GM19468 (cell line): ENCODE measurements around the gene FAM83G.

ENCODE experiments used
- ATAC-seq: cut with Tn5 transposase; IDR thresholded peaks from one replicate; pipeline ENCODE4 v1.9.1; 2021; ENCODE audit warnings: mild to moderate bottlenecking, moderate library complexity, moderate number of reproducible peaks; ENCODE audit not compliant: unreplicated experiment; ENCODE audit errors: extremely low read depth

The FAM83G gene

DNA sequence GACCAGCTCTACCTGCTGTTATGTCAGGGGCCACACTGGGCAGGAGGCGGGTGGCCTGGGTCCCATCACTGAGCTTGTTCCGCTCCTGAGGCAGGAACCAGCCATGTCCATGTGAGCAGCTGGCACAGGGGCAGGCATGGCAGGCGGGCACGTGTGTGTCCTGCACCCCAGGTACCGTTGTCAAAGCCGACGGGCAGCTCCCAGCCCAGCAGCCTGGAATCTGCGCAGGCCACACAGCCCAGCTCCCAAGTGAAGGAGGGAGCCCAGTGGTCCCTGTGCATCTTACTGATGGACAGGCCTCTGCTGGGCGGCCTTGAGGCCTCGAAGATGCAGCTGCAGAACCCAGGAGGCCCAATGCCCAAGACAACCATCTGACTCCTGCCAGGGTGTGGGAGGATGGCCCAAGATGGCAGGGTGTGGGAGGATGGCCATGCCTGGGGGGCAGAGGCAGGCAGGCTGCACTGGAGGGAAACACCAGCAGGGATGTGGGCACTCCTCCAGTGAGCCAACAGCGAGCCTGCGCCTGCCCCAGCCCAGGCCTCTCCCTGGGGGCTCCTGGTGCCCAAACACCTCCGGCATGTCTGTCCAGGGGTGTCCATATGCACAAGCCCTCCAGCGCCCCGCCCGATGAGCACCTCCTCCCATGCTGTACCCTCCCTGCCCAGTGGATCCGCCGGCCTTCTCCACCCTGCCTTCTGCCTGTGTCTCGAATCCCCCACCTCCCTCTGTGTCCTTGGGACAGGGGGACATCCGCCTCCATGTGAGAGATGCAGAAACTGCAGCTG is 12.8 kb downstream of the FAM83G start:
- ATAC-seq = no peak

DNA sequence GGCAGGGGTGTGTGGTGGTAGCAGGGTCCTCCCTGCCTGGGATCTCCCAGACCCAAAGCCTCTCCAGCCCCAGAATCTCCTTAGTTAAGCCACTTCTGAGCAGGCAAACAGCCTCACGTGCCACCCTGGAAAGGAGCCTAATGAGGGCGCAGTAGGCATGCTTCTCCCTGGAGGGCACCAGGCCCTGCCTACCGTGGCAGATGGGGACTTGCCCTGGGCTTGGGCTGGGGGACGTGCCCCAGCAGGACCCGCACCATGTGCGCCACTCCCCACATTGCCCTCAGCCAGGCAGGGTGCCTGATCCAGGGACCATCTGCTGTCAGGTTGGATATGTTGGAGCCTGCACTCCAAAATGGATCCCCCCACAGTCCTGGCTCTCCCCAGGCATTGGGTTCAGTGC is 14.2 kb downstream of the FAM83G start:
- ATAC-seq = no peak

DNA sequence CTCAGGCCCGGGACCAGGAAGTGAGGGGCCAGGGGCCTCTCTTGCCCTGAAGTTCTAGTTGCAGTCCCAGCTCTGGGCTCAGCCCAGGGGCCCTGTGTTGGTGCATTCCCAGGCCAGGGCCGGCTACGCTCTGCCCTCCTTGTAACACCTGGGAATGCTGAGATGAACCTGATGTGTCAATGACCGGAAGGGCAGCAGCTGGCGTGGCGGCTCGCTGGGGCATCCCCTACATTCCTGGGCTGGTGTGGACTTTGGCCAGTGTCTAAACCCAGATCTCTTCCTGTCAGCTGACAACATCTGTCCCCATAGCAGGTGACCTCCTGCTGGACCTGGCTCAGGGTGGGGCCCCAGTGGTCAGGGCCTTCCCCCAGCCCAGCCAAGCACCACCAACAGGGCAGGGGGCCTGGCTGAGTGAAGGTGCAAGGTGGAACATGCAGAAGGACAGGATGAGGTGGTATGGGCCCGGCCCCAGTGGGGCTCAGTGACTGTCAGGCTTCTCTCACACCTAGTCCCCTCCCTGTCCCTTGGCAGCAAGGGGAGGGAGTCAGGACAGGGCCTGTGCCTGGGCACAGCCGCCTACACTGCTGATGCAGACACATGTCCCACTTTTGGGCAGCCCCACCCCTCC is 15.9 kb downstream of the FAM83G start:
- ATAC-seq = no peak

DNA sequence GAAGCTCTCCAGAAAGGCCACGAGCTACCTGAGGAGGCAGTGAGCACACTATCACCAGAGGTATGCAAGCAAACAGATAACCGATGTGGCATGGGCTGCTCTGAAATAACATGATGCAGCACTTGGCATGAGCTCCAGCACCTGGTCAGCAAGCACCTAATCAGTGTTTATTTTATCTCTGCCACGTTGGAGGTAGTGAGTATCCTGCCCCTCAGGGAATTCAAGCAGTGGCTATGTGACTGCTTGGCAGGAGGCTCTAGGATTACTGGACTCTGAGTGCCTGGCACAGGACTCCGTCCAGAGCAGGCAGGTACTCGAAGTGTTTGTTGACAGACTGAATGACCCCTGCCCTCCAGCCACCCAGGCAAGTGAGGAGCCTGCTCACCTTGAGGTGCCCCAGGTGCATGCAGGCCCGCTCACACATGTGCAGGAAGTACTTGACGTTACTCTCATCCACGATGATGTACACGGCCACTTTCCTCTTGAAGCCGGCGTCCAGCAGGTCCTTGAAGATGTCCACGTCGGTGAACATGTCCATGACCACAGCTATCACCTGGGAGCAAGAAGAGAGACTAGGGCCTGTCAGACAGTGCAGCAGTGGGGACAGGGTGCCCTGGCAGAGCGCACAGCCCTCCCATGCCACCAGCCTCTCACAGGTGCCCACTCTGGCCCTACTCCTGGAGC is 16.6 kb downstream of the FAM83G start:
- ATAC-seq = no peak

DNA sequence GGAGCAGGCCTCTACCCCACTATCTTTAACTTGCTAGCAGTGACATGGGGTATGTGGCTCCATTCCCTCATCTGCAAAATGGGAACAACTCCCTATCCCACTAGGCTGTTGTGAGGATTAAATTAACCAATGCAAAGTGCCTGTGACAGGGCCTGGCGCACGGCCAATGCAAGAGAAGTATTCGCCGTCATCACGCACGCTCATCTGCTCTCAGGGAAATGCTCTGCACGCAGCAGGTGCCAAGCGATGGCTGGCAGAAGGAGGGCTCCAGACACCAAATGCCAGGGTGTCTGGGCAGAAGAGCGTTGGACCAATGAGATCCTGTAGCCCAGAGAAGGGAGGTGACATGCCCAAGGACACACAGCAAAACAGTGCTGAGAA is 17.3 kb downstream of the FAM83G start:
- ATAC-seq = no peak

DNA sequence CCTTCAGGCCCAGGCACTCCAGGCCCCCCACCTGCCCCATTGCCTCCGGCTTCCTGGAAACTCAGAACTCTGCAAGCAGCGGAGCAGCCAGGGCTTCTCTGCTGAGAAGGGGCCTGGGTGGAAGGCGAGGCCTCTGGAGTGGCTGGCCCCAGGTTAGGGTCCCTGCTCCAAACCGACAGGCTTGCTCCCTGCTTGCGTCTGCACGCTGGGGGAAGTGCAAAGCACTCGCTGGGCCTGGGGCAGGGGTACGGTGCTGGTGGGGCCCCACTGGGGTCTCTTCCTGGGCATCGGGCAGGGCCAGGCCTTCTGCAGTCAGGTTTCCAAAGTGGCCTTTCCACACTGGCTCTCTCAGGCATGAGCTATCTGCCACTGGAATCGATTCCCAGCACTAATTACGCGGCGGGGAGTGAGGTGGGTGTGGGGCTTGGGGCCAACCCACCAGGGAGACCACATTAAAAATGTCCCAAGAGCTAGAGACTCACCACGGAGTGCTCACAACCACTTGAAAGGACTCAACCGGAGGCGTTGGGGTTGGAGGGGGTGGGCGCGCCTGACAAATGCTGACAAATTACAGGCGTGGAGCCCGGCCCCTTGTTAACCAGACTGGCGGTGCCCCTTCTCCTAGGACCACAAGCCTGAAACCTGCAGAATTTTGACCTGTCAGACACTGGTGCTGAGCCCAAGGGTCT is 17.9 kb downstream of the FAM83G start:
- no peak for ATAC-seq

DNA sequence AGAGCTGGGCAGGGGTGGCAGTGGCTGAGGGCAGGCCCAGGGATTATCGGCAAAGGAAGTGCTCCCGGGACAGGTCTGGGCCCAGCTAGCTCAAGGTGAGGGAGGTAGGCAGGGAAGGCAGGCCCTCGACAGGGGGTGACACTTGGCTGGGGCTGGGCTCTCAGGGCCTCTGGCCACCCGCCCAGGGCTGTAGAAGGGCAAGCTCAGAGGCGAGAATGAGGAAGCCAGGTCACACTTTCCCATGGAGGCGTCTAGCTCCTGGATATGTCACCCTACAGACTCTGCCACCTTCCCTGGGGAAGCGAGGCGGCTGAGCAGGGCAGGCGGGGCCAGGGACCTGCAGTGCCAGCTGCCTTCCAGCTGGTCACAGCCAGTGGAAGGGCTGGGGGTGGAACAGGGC is 19.1 kb downstream of the FAM83G start:
- no peak for ATAC-seq

DNA sequence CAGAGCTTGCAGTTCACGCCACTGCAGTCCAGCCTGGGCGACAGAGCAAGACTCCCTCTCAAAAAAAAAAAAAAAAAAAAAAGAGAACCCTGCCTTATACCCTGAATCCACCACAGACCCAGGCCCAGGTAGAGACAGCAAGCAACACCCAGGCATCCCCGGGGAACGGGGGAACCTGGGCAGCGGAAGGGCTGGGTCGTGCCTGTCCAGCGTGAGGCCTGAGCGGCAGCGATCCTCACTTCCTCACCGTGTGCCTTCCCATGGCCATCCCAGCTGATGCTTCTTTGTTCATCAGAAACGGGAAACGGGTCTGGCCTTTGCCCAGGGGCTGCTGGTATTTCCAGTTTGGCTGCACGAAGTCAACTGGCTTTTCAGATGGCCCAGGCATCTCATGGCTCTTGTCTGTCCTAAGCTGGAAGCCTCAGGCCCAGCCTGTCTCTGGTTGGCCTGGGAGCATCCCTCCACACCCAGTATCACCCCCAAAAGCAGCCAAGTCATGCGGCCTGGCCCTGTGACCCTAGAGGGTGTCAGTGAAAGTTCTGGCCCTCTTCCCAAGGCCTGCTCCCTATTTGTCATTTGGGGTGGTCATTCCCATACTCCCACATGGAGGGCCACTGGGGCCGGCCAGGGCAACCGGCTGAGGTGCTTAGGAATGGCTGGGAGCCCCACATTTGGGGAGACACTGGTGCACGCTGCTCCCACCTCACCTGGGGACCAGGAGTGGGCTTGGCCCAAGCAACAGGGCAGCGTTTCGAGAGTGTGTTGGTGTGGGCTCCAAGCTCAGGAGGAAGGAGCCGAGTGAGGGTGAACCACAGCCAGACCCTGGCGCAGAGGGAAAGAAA is 20.1 kb downstream of the FAM83G start:
- ATAC-seq = no peak

DNA sequence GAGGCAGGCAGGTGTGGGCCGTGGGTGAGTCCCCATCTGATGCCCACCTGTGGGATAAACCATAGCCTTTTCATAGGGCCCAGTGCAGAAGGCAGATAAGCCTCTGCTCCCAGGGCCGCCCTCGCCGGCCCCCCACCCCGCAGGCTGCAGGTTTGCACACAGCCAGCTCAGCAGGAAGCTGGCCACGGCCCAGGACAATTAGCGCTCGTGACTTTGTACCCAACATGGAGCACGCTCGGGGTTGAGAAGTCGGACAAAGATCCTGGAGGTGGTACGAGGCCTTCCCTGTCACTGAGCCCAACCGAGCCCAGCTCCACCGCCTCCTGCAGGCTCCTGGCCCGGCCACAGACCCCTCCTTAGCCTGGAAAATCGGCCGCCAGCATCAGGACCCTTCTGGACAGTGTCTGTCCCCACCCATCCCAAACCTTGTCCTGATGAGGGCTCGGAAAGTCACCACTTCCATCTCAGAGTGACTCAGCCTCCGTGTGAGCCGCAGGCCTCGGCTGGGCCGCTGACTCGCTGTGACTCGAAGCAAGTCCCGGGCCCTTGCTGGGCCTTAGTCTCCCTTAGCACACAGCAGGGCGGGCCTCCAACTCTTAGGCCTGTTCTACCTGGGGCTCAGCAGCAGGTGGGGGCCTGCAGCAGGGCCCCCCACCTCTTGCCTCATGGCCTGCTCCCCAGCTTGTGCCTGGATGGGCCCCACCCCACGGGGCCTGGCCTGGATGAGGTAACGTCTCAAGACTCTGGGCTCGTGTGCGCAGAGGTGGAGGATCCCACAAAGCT is 22.7 kb downstream of the FAM83G start:
- ATAC-seq = no peak

DNA sequence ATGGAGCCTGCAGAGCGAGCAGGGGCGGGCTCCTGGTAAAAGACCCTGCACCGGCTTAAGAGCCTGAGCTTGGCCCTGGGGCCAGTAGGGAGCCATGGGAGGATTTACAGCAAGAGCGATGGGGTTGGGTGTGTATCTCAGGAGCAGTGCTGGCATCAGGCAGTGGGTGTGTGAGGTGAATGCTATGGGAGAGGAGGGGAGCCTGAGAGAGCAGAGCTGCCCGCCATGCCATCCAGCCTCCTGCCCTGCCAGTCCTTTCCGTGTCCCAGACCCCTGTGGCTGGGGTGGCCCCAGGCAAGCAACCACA is 23.3 kb downstream of the FAM83G start:
- ATAC-seq = no peak

DNA sequence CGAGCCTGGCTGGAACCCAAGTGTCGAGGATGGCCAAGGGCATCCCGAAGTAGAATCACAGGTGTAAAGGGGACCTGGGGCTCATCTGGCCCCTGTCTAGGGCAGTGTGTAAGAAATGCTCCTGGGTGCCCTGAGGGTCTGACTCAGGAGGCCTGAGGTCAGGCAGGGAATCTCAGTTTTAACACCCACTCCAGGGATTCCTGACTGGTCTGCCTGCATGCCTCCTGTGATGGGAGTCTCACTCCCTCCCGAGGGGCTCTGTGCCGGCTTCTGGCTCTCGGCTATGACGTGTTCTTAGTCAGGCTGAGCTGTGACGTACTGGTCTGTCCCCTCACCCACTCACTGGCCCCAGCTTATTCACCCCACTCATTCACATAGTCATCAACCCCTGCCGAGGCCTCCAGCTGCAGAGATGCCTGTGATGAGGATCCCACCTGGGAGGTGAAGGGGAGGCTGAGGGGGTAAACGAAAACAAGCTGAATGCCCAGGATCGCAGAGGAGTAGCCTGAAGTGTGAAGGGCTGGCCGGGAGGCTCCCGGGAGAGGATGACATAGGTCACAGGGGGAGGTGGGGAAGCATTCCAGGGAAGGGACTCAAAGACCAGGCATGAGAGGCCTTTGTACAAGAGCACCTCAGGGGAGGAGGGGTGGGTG is 23.8 kb downstream of the FAM83G start:
- no peak for ATAC-seq

DNA sequence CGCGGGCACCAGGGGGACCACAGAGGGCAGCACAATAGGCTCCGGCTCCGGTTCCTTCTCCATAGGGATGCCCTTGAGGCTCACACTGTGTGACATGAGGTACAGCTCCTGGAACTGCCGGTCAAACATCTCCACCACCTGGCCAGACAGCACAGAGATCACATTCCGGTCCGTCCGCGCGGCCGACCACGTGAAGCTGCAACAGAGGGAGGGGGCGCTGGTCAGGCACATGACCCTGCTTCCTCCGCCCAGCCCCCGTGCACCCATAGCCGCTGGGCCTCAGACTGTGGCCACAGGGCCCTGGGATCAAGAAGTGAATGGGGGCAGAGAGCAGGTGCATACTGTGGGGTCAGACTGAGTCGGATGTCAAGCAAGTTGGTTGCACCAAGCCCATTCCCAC is 25.9 kb downstream of the FAM83G start:
- ATAC-seq = no peak

DNA sequence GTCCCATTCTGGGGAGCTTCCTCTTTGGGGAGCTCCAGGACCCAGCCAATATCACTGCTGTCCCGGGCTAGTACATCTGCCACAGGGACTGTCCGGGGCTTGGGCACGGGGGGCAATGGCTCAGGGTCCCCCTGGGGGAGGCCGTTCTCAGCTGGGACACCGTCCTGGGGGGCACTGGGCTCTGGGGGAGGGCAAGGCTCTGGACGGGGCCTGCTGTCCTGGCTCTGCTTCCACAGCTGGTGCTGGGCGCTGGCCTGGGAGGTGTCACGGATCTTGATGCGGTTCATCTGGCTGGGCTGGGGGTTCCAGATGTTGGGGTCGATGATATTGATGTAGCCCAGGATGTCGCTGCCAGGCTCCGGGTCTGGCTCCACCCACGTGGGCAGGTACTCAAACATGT is 26.5 kb downstream of the FAM83G start:
- no peak for ATAC-seq

DNA sequence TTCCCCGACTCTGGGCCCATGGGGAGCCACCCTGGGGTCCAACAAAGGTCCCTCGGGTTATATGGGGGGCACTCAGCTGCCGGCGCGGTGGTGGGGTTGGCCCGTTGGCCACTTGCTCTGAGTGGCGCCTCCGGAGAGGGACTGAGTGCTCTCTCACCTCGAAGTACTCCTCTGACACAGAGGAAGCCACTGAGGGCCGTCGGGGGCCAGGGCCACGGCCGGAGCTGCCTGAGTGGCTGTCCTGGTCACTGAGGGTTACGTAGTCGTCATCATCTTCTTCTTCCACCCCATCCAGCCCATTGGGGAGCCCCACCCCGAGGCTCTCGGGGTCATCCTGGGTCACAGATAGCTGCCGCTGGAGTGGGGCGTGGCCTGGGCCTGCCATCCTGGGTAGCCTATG is 26.9 kb downstream of the FAM83G start:
- no peak for ATAC-seq

DNA sequence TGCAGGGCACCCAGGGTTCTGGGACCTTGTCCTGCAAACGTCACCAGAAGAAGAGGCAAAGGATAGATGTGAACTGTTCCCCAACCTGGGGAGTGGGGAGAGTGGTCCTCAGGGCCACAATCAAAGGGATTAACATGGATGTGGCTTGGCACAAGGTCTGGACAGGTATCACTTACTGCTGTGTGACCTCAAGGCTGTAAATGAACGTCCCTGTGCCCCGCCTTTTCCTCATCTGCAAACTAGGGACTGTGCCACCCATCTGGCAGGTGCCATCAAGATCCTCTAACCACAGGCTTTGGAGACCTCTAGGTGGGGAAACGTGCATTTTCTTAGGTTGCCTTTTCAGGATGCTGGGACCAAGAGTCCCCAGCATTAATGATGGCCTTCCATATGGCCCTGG is 27.5 kb downstream of the FAM83G start:
- no peak for ATAC-seq

DNA sequence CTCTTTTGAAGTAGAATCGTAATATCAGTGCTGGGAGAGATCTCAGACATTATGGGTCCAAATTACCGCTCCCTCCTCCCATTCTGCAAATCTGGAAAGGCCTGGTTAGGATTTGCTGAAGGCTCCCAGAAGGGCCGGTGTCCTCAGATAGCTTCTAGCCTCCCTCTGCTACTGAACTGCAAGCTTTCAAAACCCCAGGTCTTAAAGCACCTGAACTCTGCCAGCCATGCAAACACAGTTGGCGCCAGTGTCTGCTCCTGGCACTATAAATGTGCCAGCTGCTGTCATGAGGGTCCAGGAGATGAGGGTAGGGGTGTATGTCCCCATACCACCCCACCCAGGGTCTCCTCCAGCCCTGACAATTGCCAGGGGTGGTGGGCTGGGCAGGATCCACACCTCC is 28.4 kb downstream of the FAM83G start:
- ATAC-seq = no peak

DNA sequence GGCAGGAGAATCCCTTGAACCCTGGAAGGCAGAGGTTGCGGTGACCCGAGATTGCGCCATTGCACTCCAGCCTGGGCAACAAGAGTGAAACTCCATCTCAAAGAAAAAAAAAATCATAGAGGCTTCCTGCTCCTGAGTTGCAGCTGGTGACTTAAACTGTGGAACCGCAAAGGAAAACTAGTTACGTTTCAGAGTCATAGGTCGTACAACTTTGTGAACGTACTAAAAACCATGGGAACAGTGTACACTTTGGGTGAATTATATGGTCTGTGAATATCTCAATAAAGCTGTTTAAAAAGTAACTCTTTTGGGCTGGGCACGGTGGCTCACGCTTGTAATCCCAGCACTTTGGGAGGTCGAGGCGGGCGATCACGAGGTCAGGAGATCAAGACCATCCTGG is 29.0 kb downstream of the FAM83G start:
- no peak for ATAC-seq

DNA sequence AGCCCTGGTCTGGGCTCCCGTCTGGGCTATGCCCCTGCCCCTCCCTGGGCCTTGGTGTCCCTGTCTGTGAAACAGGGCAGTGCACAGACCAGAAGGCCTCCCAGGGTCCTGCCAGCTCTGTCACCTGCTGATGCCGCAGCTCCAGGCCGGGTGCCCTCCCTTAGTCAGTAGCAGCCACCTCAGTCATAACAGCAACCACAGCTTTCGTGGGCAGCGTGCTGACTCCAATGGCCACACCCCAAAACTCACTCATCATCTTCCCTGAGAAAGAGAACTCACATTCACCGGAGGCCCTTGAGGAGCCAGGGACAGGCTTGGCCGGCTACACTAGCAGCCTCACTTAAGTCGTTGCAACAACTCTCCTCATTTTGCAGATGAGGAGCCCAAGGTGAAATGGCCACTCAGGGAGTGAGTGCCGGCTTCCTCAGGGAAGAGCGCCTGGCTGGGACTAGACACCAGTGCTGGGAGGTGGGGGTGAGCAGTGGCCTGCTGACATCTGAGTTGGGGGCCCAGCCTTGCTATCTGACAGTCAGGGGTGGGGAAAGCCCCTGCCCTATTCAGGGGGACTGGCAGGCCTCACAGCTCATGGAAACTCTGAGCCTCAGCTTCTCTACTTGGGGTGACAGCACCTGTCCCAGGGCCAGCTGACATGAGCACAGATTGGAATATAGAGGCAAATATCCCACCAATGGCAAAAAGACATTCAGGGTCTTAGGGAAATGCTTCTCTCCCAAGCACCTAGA is 30.0 kb downstream of the FAM83G start:
- no peak for ATAC-seq
